Left ventricle myocardium inferior (tissue), 1 donor: ENCODE results near the gene MTHFD1. TPM values are rescaled to one million over a fixed set of nuclear protein-coding genes. Genes with fewer than 3 reads are reported as not detected.

Source experiments
- DNase-seq: peaks from one replicate; pipeline ENCODE4 v3.0.0-alpha.2; 2020
- H3K27ac ChIP-seq: fragments of 200-600 bp; replicated peaks from 2 replicates; pipeline ENCODE4 v1.8.0; 2021
- H3K27me3 ChIP-seq: fragments of 200-600 bp; 2 replicates; pipeline ENCODE4 v1.8.0; 2021; ENCODE audit warnings: low read depth
- H3K36me3 ChIP-seq: fragments of 200-600 bp; 2 replicates; pipeline ENCODE4 v1.8.0; 2021
- H3K4me1 ChIP-seq: fragments of 200-600 bp; 2 replicates; pipeline ENCODE4 v1.8.0; 2021
- H3K4me3 ChIP-seq: fragments of 200-600 bp; 2 replicates; pipeline ENCODE4 v1.8.0; 2021; ENCODE audit warnings: mild to moderate bottlenecking, moderate library complexity
- H3K9me3 ChIP-seq: fragments of 200-600 bp; replicated peaks from 2 replicates; pipeline ENCODE4 v1.8.0; 2021
- CTCF ChIP-seq: fragments of 200-600 bp; IDR thresholded peaks from 2 replicates; pipeline ENCODE4 v1.8.0; 2021; ENCODE audit warnings: antibody characterized with exemption, mild to moderate bottlenecking, borderline replicate concordance
- intact Hi-C: fragments of 100-400 bp; cut with micrococcal nuclease; formaldehyde crosslinking; loops from one replicate; pipeline ENCODE4 v1.11.0; 2022
- total RNA-seq: library from RNA; stranded (reverse); fragmentation: NEBNext Ultra II Directional; extraction: Animal tissue kit (Norgen Biotek cat#: 25700); gene quantifications from one replicate; pipeline ENCODE4 v1.2.1, GENCODE V29; 2021
- donor health status: DM: no; HTN: yes; CAD: no; lungs with severe emphysema.

Gene MTHFD1
- total RNA-seq, 1 donor from 2014 or later: 64.9 TPM

GRCh38 chr14:64495252-64495651 lies 107.1 kb downstream of the MTHFD1 start:
- Histone ChIP-seq H3K36me3 (peaks cover 1% of the 10 kb centered on the region), H3K27ac (peak overlapping the region; percentile 65), H3K9me3 (no peaks in the 10 kb centered on the region), H3K4me1 (peaks cover 62% of the 10 kb centered on the region), H3K27me3 (no peaks in the 10 kb centered on the region), H3K4me3 (no peak overlapping the region)
- intact Hi-C loops: no loop called here
- no peak for TF ChIP-seq CTCF
- DNase-seq: no peak

- Histone ChIP-seq H3K4me3 (no peak overlapping the region), H3K36me3 (no peaks in the 10 kb centered on the region), H3K4me1 (peaks cover 67% of the 10 kb centered on the region), H3K9me3 (no peaks in the 10 kb centered on the region), H3K27me3 (no peaks in the 10 kb centered on the region), H3K27ac (peak overlapping the region; percentile 74)
- no peak for DNase-seq
- intact Hi-C loops: no loop called here
- TF ChIP-seq CTCF: no peak
Observed at GRCh38 chr14:64496764-64497163, 108.6 kb downstream of the MTHFD1 start.

- no peaks in the 10 kb centered on the region for H3K9me3 ChIP-seq
- no peaks in the 10 kb centered on the region for H3K36me3 ChIP-seq
- no peak for DNase-seq
- TF ChIP-seq CTCF: no peak
- no peak overlapping the region for H3K4me3 ChIP-seq
- H3K4me1 ChIP-seq: peaks cover 74% of the 10 kb centered on the region
- no peaks in the 10 kb centered on the region for H3K27me3 ChIP-seq
- H3K27ac ChIP-seq: peak overlapping the region; percentile 100
- intact Hi-C loops: no loop called here
Observed at GRCh38 chr14:64500088-64500487, 111.9 kb downstream of the MTHFD1 start.

- intact Hi-C loops: no loop called here
- H3K27ac ChIP-seq: peak overlapping the region; percentile 100
- TF ChIP-seq CTCF: peak; percentile 26
- peak; percentile 66 for DNase-seq
- H3K27me3 ChIP-seq: no peaks in the 10 kb centered on the region
- H3K9me3 ChIP-seq: no peaks in the 10 kb centered on the region
- peaks cover 87% of the 10 kb centered on the region for H3K4me1 ChIP-seq
- H3K36me3 ChIP-seq: no peaks in the 10 kb centered on the region
- peak overlapping the region; percentile 95 for H3K4me3 ChIP-seq
Observed at GRCh38 chr14:64501411-64502171, 113.4 kb downstream of the MTHFD1 start.

GRCh38 chr14:64502456-64502855 lies 114.3 kb downstream of the MTHFD1 start:
- no peak for TF ChIP-seq CTCF
- no peak for DNase-seq
- no peaks in the 10 kb centered on the region for H3K36me3 ChIP-seq
- H3K4me3 ChIP-seq: peak overlapping the region; percentile 95
- H3K9me3 ChIP-seq: no peaks in the 10 kb centered on the region
- intact Hi-C loops: no loop called here
- peak overlapping the region; percentile 100 for H3K27ac ChIP-seq
- peaks cover 87% of the 10 kb centered on the region for H3K4me1 ChIP-seq
- H3K27me3 ChIP-seq: no peaks in the 10 kb centered on the region
